GM11168 (cell line): ENCODE measurements around the gene RGS2.

Experiments used
- in situ Hi-C: fragments of 300-500 bp; cut with MboI; formaldehyde crosslinking; loops from one replicate; pipeline ENCODE4 v1.12.0; 2022; ENCODE audit warnings: low sequenced_read_pairs; ENCODE audit not compliant: unreplicated experiment

The RGS2 gene

DNA sequence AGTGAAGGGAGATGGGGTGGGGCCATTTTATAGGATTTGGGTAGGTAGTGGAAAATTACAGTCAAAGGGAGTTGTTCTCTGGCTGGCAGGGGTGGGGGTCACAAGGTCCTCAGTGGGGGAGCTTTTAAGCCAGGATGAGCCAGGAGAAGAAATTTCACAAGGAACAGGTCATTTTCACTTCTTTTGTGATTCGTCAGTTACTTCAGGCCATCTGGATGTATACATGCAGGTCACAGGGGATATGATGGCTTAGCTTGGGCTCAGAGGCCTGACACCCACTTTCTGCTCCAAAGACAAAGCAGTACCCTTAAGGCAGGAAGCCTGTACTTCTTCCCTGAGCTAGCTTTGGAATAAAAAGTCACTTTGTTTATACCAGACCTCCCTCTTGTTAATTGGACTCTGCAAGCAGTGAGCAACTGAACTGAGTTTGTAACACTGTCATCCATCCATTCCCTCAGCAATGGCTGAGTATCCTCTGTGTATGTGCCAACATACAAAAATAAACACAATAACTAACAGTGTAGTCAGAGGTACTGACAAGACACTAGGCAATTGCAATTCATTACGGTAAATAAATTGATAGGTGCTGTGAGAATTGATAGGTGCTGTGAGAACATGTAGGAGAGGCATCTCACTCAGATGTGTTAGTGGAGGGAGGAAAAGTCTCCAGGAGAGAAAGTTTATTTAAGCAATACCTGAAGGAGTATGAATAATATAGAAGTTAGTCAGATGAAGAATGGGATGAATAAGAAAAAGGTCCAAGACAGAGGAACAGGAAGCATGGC, 14.7 kb upstream of the RGS2 start:
- in situ Hi-C loops, result loop anchor here (25.0 kb wide), 1 partner anchor 332 kb away; no protein-coding TSS in a partner anchor

DNA sequence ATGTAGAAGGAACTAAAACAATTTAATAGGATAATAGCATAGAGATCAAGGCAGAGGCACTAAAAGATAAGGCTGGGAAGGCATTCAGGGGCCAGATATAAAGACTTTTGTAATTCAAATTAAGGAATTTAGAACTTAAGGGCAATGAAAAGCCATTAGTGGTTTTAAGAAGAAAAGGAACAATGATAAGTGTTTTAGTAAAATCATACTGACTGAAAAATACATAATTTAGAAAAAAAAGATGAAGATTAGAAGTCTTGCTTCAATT, 14.1 kb upstream of the RGS2 start:
- in situ Hi-C loops, result loop anchor here (25.0 kb wide), 1 partner anchor 332 kb away; no protein-coding TSS in a partner anchor

- in situ Hi-C loops, result loop anchor here (25.0 kb wide), 1 partner anchor 334 kb away; no protein-coding TSS in a partner anchor
Observed at GRCh38 chr1:192795916-192796618, 12.8 kb upstream of the RGS2 start.

- in situ Hi-C loops, result loop anchor here (25.0 kb wide), 1 partner anchor 335 kb away; no protein-coding TSS in a partner anchor
Observed at GRCh38 chr1:192797143-192797542, 11.7 kb upstream of the RGS2 start.

DNA sequence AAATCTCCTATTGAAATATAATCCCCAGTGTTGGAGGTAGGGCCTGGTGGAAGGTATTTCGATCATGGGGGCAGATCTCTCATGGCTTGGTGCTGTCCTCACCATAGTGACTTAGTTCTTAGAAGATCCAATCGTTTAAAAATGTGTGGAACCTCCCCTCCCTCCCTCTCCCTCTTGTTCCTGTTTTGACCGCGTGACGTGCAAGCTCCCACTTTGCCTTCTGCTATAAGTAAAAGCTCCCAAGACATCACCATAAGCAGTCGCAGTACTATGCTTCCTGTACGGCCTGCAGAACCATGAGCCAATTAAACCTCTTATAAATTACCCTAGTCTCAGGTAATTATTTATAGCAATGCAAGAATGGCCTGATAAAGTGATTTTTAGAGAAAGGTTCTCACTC, 10.9 kb upstream of the RGS2 start:
- in situ Hi-C loops, result loop anchor here (25.0 kb wide), 1 partner anchor 336 kb away; no protein-coding TSS in a partner anchor

GRCh38 chr1:192801451-192801850, 7.4 kb upstream of the RGS2 start:
- in situ Hi-C loops, result no loop called here

- in situ Hi-C loops, result no loop called here
Observed at GRCh38 chr1:192802406-192802805, 6.4 kb upstream of the RGS2 start.

DNA sequence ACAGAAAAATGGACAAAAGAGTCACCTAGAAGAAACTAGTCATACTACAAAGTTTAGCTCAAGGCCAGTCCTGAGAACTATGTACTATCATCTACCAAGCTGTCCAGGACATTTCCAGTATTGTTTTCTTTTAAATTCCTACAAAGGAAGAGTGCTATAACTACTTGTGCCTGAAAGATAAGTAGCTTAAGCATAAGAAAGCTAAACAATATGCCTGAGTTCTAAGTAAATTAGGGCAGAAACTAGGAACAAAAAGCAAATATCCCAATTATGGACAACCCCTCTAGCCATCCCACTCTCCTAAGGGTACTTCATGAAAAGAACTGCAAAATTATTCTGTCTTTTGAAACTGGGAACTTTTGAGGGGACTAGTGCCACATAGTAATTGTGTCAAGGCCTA, 5.3 kb upstream of the RGS2 start:
- in situ Hi-C loops, result no loop called here

- in situ Hi-C loops, result no loop called here
Observed at GRCh38 chr1:192805832-192806323, 3.0 kb upstream of the RGS2 start.

- in situ Hi-C loops, result no loop called here
Observed at GRCh38 chr1:192807211-192808162, 1.4 kb upstream of the RGS2 start.

DNA sequence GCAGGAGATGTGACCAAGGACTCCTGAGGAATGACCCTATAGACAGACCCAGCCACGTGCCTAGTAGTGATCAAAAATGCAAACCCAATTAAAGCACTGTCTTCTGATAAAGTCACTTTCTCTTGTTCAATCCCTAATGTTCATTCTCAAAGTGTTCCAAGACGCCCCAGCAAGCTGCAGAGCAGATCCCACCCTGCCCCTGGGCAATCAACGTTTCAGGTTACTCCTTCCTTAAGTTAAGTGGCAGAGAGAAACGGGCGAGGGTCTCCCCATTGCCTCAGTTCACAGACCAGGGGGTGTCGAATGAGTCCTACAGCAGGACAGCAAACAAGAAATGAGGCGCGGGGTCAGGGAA, 699 bp upstream of the RGS2 start:
- in situ Hi-C loops, result no loop called here

GRCh38 chr1:192809307-192810252, 741 bp downstream of the RGS2 start:
- in situ Hi-C loops, result no loop called here

DNA sequence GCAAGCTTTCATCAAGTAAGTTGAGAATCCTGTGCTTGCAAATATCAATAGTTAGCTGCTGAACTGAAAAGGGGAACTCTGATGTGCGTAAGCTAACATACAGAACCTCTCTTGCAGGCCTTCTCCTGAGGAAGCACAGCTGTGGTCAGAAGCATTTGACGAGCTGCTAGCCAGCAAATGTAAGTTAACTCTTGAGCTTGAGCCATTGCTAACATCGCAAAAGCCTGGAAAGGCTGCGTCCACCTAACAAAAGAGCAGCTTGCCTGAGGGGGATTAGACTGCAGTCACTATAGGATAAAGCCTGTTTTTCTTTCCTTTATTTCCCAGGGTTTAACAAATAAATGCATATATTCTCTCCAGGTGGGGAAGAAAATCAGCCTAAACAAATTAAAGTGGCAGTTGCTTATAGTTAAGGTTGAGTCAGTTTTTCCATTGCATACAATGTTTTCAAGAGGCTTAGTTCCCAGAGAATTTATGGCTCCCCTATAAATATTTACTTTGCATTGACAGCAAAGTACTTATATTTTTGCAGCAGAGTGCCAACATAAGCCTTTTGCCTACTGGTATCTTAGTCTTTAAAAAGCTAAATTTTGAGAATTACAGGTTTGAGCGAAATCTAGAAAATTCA, 1.5 kb downstream of the RGS2 start:
- in situ Hi-C loops, result no loop called here

DNA sequence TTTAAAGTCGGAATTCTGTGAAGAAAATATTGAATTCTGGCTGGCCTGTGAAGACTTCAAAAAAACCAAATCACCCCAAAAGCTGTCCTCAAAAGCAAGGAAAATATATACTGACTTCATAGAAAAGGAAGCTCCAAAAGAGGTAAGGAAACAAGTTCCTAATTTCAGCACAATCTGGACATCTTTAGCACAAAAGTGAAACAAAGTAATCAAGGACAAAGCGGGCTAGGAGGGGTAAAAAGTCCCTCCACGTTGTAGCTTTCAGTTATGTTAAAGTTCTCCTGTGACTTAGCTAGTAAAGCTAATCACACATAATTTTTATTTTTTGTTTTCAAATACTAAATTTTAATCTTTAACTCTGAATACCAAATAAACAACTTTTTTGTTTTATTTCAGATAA, 2.2 kb downstream of the RGS2 start:
- in situ Hi-C loops, result no loop called here

- in situ Hi-C loops, result no loop called here
Observed at GRCh38 chr1:192811594-192812239, 2.9 kb downstream of the RGS2 start.

DNA sequence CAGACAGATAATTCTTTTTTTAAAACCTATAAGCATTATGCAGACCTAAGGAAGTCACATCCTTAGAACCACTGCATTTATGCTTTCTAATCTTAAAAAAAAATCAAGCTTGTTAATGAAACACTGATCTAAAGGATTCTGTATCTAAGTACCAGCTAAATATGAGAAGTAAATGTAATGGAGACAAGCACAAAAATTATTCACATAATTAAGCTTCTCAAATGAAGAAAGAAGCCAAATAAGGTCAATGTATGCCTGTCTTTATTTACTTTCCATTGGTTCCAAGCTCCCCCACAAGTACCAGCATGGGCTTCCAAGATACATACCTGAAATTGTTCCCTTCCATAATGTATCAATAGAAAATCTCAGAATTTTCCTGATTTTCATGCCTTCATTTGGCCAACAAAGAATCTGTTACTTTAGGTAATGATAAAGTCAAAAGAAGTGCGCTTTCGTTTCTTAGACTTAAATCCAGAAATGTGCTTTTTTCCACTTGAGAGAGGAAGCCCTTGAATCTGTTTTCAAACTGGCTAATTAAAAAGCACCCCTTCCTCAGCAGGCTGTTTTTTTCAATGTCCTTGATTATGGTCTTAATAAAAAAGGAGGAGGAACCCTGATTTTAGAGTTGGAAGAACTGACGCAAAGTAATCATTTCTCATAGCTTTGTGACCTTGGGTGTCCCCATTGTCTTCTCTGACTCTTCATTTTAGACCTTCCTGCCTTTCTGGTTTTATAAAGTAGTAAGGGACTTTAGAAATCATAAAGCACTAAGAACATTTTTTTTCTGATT, 3.8 kb downstream of the RGS2 start:
- in situ Hi-C loops, result no loop called here

DNA sequence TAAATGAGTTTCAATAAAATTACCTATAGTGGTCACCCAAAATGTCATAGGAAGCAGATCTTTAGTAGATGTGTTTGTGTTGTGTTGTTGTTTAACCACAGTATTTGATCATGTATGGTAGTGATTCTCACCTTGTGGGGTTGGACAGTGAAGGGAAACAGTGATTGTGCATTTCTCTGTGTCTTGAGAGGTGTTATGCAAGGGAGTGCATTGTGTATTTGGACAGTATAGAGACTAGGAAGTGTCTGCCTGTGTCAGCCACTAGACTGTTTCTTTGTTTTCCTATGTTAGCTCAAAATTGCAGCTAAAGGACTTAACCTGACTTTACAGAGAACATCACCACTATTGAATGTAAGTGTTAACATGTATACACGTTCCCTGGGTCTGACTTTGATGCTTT, 6.0 kb downstream of the RGS2 start:
- in situ Hi-C loops, result no loop called here

- in situ Hi-C loops, result no loop called here
Observed at GRCh38 chr1:192817246-192817645, 8.4 kb downstream of the RGS2 start.
